PC-9 (cell line): ENCODE data around the gene LRRC27. TPM values are rescaled to one million over a fixed set of nuclear protein-coding genes. Genes with fewer than 3 reads are reported as not detected.

Experiments used
- BruUV-seq: library from RNA; stranded (reverse); fragments of 400-500 nt; replicated peaks from 2 replicates; lab custom pipeline; 2021; lab: Mats Ljungman, UMichigan
- CTCF ChIA-PET: fragments of 300-600 bp; sonication (Branson Sonifier 250); formaldehyde crosslinking; loops from one replicate; lab custom pipeline; 2022; ENCODE audit warnings: antibody characterized with exemption; lab: Charles Lee
- POLR2A ChIA-PET: fragments of 300-600 bp; sonication (Branson Sonifier 250); formaldehyde crosslinking; loops from one replicate; lab custom pipeline; 2022; ENCODE audit warnings: antibody characterized with exemption; ENCODE audit not compliant: unreplicated experiment; lab: Charles Lee
- DNase-seq, 2 experiments: peaks; one replicate each; pipeline versions ENCODE4 v3.0.0 to v3.0.0-alpha.2; 2015 to 2022; ENCODE audit warnings: mixed read lengths in 1 of 2
- H2AFZ ChIP-seq: fragments of 200-600 bp; sonication (generic); 2 replicates; pipeline ENCODE4 v1.8.1; 2017; ENCODE audit warnings: antibody characterized with exemption
- H3F3A ChIP-seq: fragments of 200-600 bp; sonication (generic); 2 replicates; pipeline ENCODE4 v1.8.1; 2017; ENCODE audit warnings: antibody characterized with exemption, mild to moderate bottlenecking, low read depth; ENCODE audit not compliant: insufficient read depth
- H3K27ac ChIP-seq: fragments of 200-600 bp; sonication (generic); 2 replicates; pipeline ENCODE4 v1.6.1; 2016; ENCODE audit warnings: mixed run types
- H3K27me3 ChIP-seq: fragments of 200-600 bp; sonication (generic); 2 replicates; pipeline ENCODE4 v1.6.1; 2016; ENCODE audit warnings: low read depth, mixed run types; ENCODE audit not compliant: insufficient read depth
- H3K36me3 ChIP-seq: fragments of 200-600 bp; sonication (generic); 2 replicates; pipeline ENCODE4 v1.6.1; 2016; ENCODE audit warnings: low read depth, mixed run types
- H3K4me1 ChIP-seq: fragments of 200-600 bp; sonication (generic); replicated peaks from 2 replicates; pipeline ENCODE4 v1.6.1; 2016; ENCODE audit warnings: mixed run types; ENCODE audit not compliant: insufficient read depth
- H3K4me2 ChIP-seq: fragments of 200-600 bp; sonication (generic); 2 replicates; pipeline ENCODE4 v1.6.1; 2017; ENCODE audit warnings: mixed run types
- H3K4me3 ChIP-seq: fragments of 200-600 bp; sonication (generic); 2 replicates; pipeline ENCODE4 v1.6.1; 2016; ENCODE audit warnings: mixed run types
- H3K79me2 ChIP-seq: fragments of 200-600 bp; sonication (generic); 2 replicates; pipeline ENCODE4 v1.6.1; 2017; ENCODE audit warnings: low read depth, mixed run types
- H3K9me2 ChIP-seq: fragments of 200-600 bp; sonication (generic); 2 replicates; pipeline ENCODE4 v1.8.1; 2017; ENCODE audit warnings: mild to moderate bottlenecking; ENCODE audit not compliant: insufficient read depth
- H3K9me3 ChIP-seq: fragments of 200-600 bp; sonication (generic); 2 replicates; pipeline ENCODE4 v1.8.1; 2016; ENCODE audit warnings: low read depth; ENCODE audit not compliant: insufficient read depth
- H4K20me1 ChIP-seq: fragments of 200-600 bp; sonication (generic); 2 replicates; pipeline ENCODE4 v1.8.1; 2017; ENCODE audit not compliant: insufficient read depth
- EZH2 ChIP-seq: fragments of 200-600 bp; sonication (generic); IDR thresholded peaks from 2 replicates; pipeline ENCODE4 v1.8.0; 2017; ENCODE audit warnings: antibody characterized with exemption, low read depth
- intact Hi-C: fragments of 100-400 bp; cut with micrococcal nuclease; formaldehyde crosslinking; loops from one replicate; pipeline ENCODE4 v1.10.0; 2022; ENCODE audit not compliant: unreplicated experiment
- total RNA-seq: library from RNA; stranded (reverse); gene quantifications from 2 replicates; pipeline ENCODE4 v1.2.3, GENCODE V29; 2021
- TF ChIP-seq, protein P1 (sequence below): fragments of 200-600 bp; sonication (generic); conservative IDR thresholded peaks from 2 replicates; pipeline ENCODE4 v1.6.1; 2017; ENCODE audit warnings: mixed run types, antibody characterized with exemption, mild to moderate bottlenecking, moderate library complexity

Gene LRRC27
- total RNA-seq, 1 experiment from 2014 or later: 10.0 TPM

GRCh38 chr10:132362151-132362611 is 30.2 kb downstream of the LRRC27 start:
- Histone ChIP-seq H3F3A (no peaks in the 10 kb centered on the region), H4K20me1 (no peaks in the 10 kb centered on the region), H3K36me3 (no peaks in the 10 kb centered on the region), H2AFZ (no peak overlapping the region), H3K4me3 (no peak overlapping the region), H3K27me3 (no peaks in the 10 kb centered on the region), H3K4me2 (no peak overlapping the region), H3K27ac (no peak overlapping the region), H3K79me2 (no peaks in the 10 kb centered on the region), H3K9me2 (no peaks in the 10 kb centered on the region), H3K4me1 (no peaks in the 10 kb centered on the region), H3K9me3 (no peaks in the 10 kb centered on the region)
- intact Hi-C loops: no loop called here
- TF ChIP-seq, protein P1, sequence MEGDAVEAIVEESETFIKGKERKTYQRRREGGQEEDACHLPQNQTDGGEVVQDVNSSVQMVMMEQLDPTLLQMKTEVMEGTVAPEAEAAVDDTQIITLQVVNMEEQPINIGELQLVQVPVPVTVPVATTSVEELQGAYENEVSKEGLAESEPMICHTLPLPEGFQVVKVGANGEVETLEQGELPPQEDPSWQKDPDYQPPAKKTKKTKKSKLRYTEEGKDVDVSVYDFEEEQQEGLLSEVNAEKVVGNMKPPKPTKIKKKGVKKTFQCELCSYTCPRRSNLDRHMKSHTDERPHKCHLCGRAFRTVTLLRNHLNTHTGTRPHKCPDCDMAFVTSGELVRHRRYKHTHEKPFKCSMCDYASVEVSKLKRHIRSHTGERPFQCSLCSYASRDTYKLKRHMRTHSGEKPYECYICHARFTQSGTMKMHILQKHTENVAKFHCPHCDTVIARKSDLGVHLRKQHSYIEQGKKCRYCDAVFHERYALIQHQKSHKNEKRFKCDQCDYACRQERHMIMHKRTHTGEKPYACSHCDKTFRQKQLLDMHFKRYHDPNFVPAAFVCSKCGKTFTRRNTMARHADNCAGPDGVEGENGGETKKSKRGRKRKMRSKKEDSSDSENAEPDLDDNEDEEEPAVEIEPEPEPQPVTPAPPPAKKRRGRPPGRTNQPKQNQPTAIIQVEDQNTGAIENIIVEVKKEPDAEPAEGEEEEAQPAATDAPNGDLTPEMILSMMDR: no peak
- BruUV-seq: no TSS peak
- ChIA-PET POLR2A (no interaction called here), CTCF (no interaction called here)
- DNase-seq: no peak

GRCh38 chr10:132363376-132363775 is 31.4 kb downstream of the LRRC27 start:
- Histone ChIP-seq H3K36me3 (no peaks in the 10 kb centered on the region), H3K9me3 (no peaks in the 10 kb centered on the region), H3K9me2 (no peaks in the 10 kb centered on the region), H3K27ac (no peak overlapping the region), H3F3A (no peaks in the 10 kb centered on the region), H3K79me2 (no peaks in the 10 kb centered on the region), H3K27me3 (no peaks in the 10 kb centered on the region), H2AFZ (no peak overlapping the region), H3K4me1 (no peaks in the 10 kb centered on the region), H3K4me3 (no peak overlapping the region), H4K20me1 (no peaks in the 10 kb centered on the region), H3K4me2 (no peak overlapping the region)
- BruUV-seq: no TSS peak
- CTCF ChIA-PET: no interaction called here
- POLR2A ChIA-PET: interaction anchor here (0.6 kb wide), 1 partner anchor 48 kb away, joined by 3 read pairs; no protein-coding TSS in a partner anchor
- TF ChIP-seq EZH2: no peak
- TF ChIP-seq, protein P1: no peak
- DNase-seq: no peak
- intact Hi-C loops: no loop called here

DNA sequence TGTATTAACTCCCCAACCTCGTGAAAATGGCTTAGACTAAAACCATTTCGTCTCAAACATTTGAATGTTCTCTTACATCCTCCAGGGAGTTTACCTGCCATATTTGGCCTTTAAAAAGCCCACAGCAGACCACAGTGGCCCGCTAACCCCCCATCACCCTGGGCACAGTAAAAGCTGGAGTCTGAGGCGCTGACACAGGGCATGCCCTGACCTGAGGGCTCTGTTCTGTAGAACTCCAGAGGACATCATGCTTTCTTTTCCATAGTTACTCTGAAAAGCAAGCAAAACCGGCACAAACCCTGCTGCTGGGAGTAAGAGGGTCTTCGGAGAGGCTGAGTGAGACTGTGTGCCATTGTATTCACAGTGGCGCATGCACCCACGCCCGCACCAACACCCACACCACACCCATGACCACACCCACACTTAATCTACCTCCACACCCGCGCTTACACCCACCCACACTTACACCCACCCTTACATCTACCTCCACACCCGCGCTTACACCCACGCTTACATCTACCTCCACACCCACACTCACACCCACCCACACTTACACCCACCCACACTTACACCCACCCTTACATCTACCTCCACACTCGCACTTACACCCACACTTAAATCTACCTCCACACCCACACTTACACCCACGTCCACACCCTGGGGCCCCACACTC is 32.1 kb downstream of the LRRC27 start:
- no peaks in the 10 kb centered on the region for H3K9me3 ChIP-seq
- CTCF ChIA-PET: no interaction called here
- H3K4me3 ChIP-seq: no peak overlapping the region
- H2AFZ ChIP-seq: no peak overlapping the region
- BruUV-seq: no TSS peak
- no peaks in the 10 kb centered on the region for H3K79me2 ChIP-seq
- no peak for DNase-seq
- H3K4me2 ChIP-seq: no peak overlapping the region
- no peak overlapping the region for H3K27ac ChIP-seq
- intact Hi-C loops: no loop called here
- H3K36me3 ChIP-seq: no peaks in the 10 kb centered on the region
- H3K27me3 ChIP-seq: no peaks in the 10 kb centered on the region
- POLR2A ChIA-PET: no interaction called here
- no peaks in the 10 kb centered on the region for H3K9me2 ChIP-seq
- H4K20me1 ChIP-seq: no peaks in the 10 kb centered on the region
- H3K4me1 ChIP-seq: no peaks in the 10 kb centered on the region
- H3F3A ChIP-seq: no peaks in the 10 kb centered on the region
- TF ChIP-seq, protein P1: no peak
- TF ChIP-seq EZH2: no peak
